GM12864 (cell line): Measurements from ENCODE around the gene CRYAB.

Experiments used
- DNase-seq: peaks from one replicate; pipeline ENCODE4 v3.0.0-alpha.2; 2011; ENCODE audit warnings: low read depth
- H3K4me3 ChIP-seq: 2 replicates; pipeline ENCODE4 v1.5.1; 2011; ENCODE audit warnings: mild to moderate bottlenecking, low read depth, low read length, control low read depth
- CTCF ChIP-seq: IDR thresholded peaks from 2 replicates; pipeline ENCODE4 v1.5.1; 2011; ENCODE audit warnings: low read depth, mild to moderate bottlenecking, moderate library complexity, low read length, control low read depth, inconsistent platforms; ENCODE audit errors: missing control alignments

Gene CRYAB

GRCh38 chr11:111947143-111947542, 35.6 kb upstream of the CRYAB start:
- TF ChIP-seq CTCF: no peak
- DNase-seq: no peak
- H3K4me3 ChIP-seq: no peak overlapping the region

- H3K4me3 ChIP-seq: no peak overlapping the region
- no peak for DNase-seq
- no peak for TF ChIP-seq CTCF
These were observed 34.9 kb upstream of the CRYAB start for GRCh38 chr11:111946499-111946898.

- TF ChIP-seq CTCF: no peak
- no peak for DNase-seq
- no peak overlapping the region for H3K4me3 ChIP-seq
These were observed 33.6 kb upstream of the CRYAB start for GRCh38 chr11:111945198-111945597.

DNA sequence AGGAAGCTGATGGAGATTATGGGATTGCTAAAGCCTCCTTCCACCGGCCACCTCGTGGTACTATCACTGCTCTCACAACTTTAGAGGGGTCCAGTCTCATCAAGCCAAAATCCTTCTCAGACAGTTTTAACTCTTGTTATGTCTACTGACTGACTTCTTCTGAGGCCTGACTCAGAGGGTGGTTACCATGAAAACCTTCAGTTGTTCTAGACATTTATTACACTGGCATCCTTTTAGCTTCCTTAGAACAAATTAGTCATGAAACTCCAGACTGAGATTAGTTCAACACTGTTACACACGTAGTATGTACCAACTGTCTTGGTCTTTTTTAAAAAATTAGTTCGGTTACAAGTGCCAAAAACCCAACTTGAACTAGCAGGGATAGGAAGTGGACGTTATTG, 33.1 kb upstream of the CRYAB start:
- DNase-seq: no peak
- no peak overlapping the region for H3K4me3 ChIP-seq
- TF ChIP-seq CTCF: no peak

DNA sequence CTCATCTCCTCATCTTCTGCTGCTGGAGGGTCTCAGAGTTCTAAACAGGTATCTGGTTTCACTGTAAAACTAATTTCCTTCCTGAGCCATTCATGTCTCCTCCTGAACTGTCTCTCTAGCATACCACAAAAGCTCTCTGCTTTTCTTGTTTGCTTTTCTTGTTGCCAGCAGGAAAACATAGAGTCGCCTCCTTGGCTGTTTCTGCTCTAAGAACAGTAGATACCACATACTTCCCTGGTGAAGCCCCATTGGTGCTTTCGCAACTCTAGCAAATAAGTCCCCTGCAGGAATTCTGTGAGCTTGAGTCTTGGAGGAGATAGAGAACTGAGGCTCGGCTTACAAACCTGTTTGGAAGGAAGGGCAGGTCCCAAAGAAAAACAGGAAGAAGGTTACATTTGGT, 32.6 kb upstream of the CRYAB start:
- no peak overlapping the region for H3K4me3 ChIP-seq
- DNase-seq: no peak
- no peak for TF ChIP-seq CTCF

GRCh38 chr11:111942829-111943228, 31.3 kb upstream of the CRYAB start:
- no peak for DNase-seq
- H3K4me3 ChIP-seq: no peak overlapping the region
- no peak for TF ChIP-seq CTCF

DNA sequence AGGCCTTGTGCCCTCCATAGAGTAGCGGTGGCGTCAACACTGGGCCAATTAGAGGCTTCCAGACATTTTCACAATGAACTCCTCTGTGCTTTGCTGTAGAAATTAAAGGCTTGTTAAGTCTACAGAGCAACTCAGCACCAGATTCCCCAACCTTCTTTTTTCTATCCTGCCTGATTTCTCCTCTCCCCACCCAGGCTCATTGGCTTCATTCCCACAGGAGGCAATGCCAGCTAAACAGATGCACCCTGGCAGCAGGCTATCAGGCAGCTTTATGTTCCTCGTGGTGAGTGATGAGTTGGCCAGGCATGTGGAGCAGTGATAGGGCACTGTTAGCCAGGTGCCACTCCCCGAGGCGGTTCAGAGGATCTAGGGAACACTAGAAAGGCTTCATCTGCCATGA, 30.4 kb upstream of the CRYAB start:
- no peak overlapping the region for H3K4me3 ChIP-seq
- TF ChIP-seq CTCF: no peak
- DNase-seq: no peak
